CD4-positive, alpha-beta memory T cell (primary cell): ENCODE data around the gene GARNL3. TPM values are rescaled to one million over a fixed set of nuclear protein-coding genes. Genes with fewer than 3 reads are reported as not detected.
A peak's percentile ranks its signal among the peaks of the same experiment; 100 is the strongest.

Source experiments
- CTCF ChIA-PET: fragments of 350-600 bp; sonication (Branson Sonifier 250); formaldehyde crosslinking; loops from one replicate; lab custom pipeline; 2021; ENCODE audit warnings: inconsistent platforms; ENCODE audit not compliant: partially characterized antibody; lab: Charles Lee
- POLR2A ChIA-PET: fragments of 350-600 bp; sonication (Branson Sonifier 250); formaldehyde crosslinking; loops from one replicate; lab custom pipeline; 2021; ENCODE audit not compliant: partially characterized antibody; lab: Charles Lee
- DNase-seq, 5 donors: peaks; one replicate each; pipeline versions ENCODE4 v3.0.0 to v3.0.0-alpha.2; 2020 to 2022; ENCODE audit warnings: mixed read lengths in 1 of 5
- H3K27ac ChIP-seq: one replicate; pipeline ENCODE4 v1.7.0; 2013; ENCODE audit warnings: low read depth, low read length
- H3K27me3 ChIP-seq: 2 replicates; pipeline ENCODE4 v1.7.0; 2013; ENCODE audit warnings: mild to moderate bottlenecking, low read length, moderate library complexity; ENCODE audit not compliant: insufficient read depth
- H3K36me3 ChIP-seq: 2 replicates; pipeline ENCODE4 v1.7.0; 2013; ENCODE audit warnings: mild to moderate bottlenecking, low read length, moderate library complexity; ENCODE audit not compliant: insufficient read depth
- H3K4me1 ChIP-seq: 2 replicates; pipeline ENCODE4 v1.7.0; 2013; ENCODE audit warnings: mild to moderate bottlenecking, low read length, moderate library complexity; ENCODE audit not compliant: insufficient read depth
- H3K4me3 ChIP-seq, 2 donors: one replicate each; pipeline ENCODE4 v1.7.0; 2013; ENCODE audit warnings: low read length in 2 of 2, mild to moderate bottlenecking in 1 of 2
- H3K9me3 ChIP-seq, 2 donors: one replicate each; pipeline ENCODE4 v1.7.0; 2013; ENCODE audit warnings: low read length in 2 of 2, control low read depth in 1 of 2; ENCODE audit not compliant: control insufficient read depth in 1 of 2
- H3K27ac Mint-ChIP-seq, 7 donors: one replicate each; pipeline ENCODE4 v1.8.0; 2020 to 2021; ENCODE audit warnings: mixed read lengths in 7 of 7, mild to moderate bottlenecking in 6 of 7, inconsistent platforms in 3 of 7, moderate library complexity in 3 of 7
- H3K27me3 Mint-ChIP-seq, 2 donors: one replicate each; pipeline ENCODE4 v1.8.0; 2020 to 2021; ENCODE audit warnings: mixed read lengths in 2 of 2
- H3K36me3 Mint-ChIP-seq, 2 donors: one replicate each; pipeline ENCODE4 v1.8.0; 2020 to 2021; ENCODE audit warnings: mixed read lengths in 2 of 2, inconsistent platforms in 1 of 2, mild to moderate bottlenecking in 1 of 2
- H3K4me1 Mint-ChIP-seq, 4 donors: one replicate each; pipeline ENCODE4 v1.8.0; 2020 to 2021; ENCODE audit warnings: mixed read lengths in 4 of 4, mild to moderate bottlenecking in 1 of 4
- H3K4me3 Mint-ChIP-seq, 8 donors: one replicate each; pipeline ENCODE4 v1.8.0; 2020 to 2021; ENCODE audit warnings: mixed read lengths in 8 of 8, mild to moderate bottlenecking in 7 of 8, moderate library complexity in 6 of 8, inconsistent platforms in 3 of 8
- H3K9me3 Mint-ChIP-seq, 8 donors: one replicate each; pipeline ENCODE4 v1.8.0; 2020 to 2021; ENCODE audit warnings: mixed read lengths in 8 of 8, mild to moderate bottlenecking in 5 of 8, inconsistent platforms in 3 of 8, moderate library complexity in 1 of 8
- intact Hi-C: fragments of 100-400 bp; cut with micrococcal nuclease; formaldehyde crosslinking; loops from one replicate; pipeline ENCODE4 v1.15.1; 2023
- polyA plus RNA-seq, 2 donors: library from polyadenylated mRNA; unstranded; fragments of 300-500 nt; fragmentation: Illumina TruSeq; gene quantifications; one replicate each; pipeline ENCODE4 v1.2.3, GENCODE V29; 2021
- total RNA-seq, 2 experiments: library from RNA; stranded (reverse); gene quantifications; one replicate each; pipeline ENCODE4 v1.2.3, GENCODE V29; 2021

GARNL3 gene
- total and polyA plus RNA-seq, 4 experiments from 2014 or later = 0.41 to 6.6 (median 5.9) TPM; not detected in 1

DNA sequence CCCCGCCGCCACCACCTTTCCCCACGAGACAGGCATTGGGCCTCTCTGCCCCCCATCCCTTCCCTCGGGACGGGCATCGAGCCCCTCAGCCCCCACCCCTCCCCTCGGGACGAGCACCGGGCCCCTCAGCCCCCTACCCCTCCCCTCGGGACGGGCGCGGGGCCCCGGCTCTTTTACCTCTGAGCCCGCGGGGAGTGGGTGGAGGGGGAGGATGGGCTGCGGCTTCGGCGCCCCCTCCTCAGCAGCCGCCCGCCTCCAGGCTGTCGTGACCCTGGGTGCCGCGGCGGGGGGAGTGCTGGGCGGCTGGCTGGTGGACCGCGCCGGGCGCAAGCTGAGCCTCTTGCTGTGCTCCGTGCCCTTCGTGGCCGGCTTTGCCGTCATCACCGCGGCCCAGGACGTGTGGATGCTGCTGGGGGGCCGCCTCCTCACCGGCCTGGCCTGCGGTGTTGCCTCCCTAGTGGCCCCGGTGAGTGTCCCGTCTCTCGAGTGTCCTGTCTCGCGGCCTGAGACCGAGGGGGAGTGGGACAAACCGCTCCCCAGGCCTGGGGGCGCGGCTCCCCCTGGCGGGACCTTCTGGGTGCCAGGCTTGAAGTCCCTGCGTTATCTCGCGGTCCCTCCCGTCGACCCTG lies 133.2 kb downstream of the GARNL3 start:
- Histone ChIP-seq H3K36me3 (no peaks in the 10 kb centered on the region), H3K4me1 (peaks cover 19% of the 10 kb centered on the region), H3K27me3 (peaks cover 42% of the 10 kb centered on the region), H3K27ac (no peak overlapping the region), H3K4me3 (peak overlapping the region in 1 of 2 donors; percentile 45), H3K9me3 (no peaks in the 10 kb centered on the region)
- H3K27ac Mint-ChIP-seq = peak overlapping the region in 2 of 7 donors; percentile 13 to 64
- ChIA-PET CTCF (interaction anchor here (0.9 to 1.8 kb wide), 6 partner anchors 10 to 183 kb away, joined by 3 to 7 read pairs (median 6); no protein-coding TSS in a partner anchor), POLR2A (interaction anchor here (1.4 to 1.7 kb wide), 5 partner anchors 9 to 337 kb away, joined by 5 to 19 read pairs (median 10); partner anchors contain the start of genes LRSAM1, RPL12, TOR2A and ZNF79)
- intact Hi-C loops = loop anchor here (1.0 to 2.0 kb wide), 4 partner anchors 27 to 183 kb away; partner anchors contain the start of genes LRSAM1, RPL12 and ZNF79
- H3K27me3 Mint-ChIP-seq = peaks cover 38 to 41% of the 10 kb centered on the region in 2 donors
- peaks cover 5 to 23% (median 12%) of the 10 kb centered on the region in 4 donors for H3K4me1 Mint-ChIP-seq
- DNase-seq = peak in 2 of 5 donors; percentile 11 to 26
- H3K9me3 Mint-ChIP-seq = no peaks in the 10 kb centered on the region
- peak overlapping the region; percentile 42 to 87 (median 66) for H3K4me3 Mint-ChIP-seq
- no peaks in the 10 kb centered on the region for H3K36me3 Mint-ChIP-seq

GRCh38 chr9:127398275-127398647 lies 133.7 kb downstream of the GARNL3 start:
- CTCF ChIA-PET = interaction anchor here (0.9 to 1.4 kb wide), 2 partner anchors 12 to 412 kb away, joined by 3 read pairs; no protein-coding TSS in a partner anchor
- intact Hi-C loops = no loop called here
- peak overlapping the region in 1 of 2 donors; percentile 45 for H3K4me3 ChIP-seq
- peaks cover 37% of the 10 kb centered on the region for H3K27me3 ChIP-seq
- Mint-ChIP-seq H3K27ac (peak overlapping the region in 2 of 7 donors; percentile 13 to 64), H3K9me3 (no peaks in the 10 kb centered on the region), H3K4me3 (peak overlapping the region; percentile 42 to 87 (median 66)), H3K4me1 (peaks cover 5 to 23% (median 12%) of the 10 kb centered on the region in 4 donors), H3K27me3 (peaks cover 33 to 39% of the 10 kb centered on the region in 2 donors), H3K36me3 (no peaks in the 10 kb centered on the region)
- H3K9me3 ChIP-seq = no peaks in the 10 kb centered on the region
- DNase-seq = no peak
- peaks cover 19% of the 10 kb centered on the region for H3K4me1 ChIP-seq
- no peaks in the 10 kb centered on the region for H3K36me3 ChIP-seq
- POLR2A ChIA-PET = interaction anchor here (1.7 kb wide), 1 partner anchor 10 kb away, joined by 6 read pairs; no protein-coding TSS in a partner anchor
- no peak overlapping the region for H3K27ac ChIP-seq

- no peaks in the 10 kb centered on the region for H3K36me3 Mint-ChIP-seq
- H3K9me3 ChIP-seq = no peaks in the 10 kb centered on the region
- H3K4me3 Mint-ChIP-seq = peak overlapping the region in 6 of 8 donors; percentile 23 to 87 (median 69)
- H3K36me3 ChIP-seq = no peaks in the 10 kb centered on the region
- H3K27ac Mint-ChIP-seq = peak overlapping the region in 1 of 7 donors; percentile 64
- H3K4me3 ChIP-seq = no peak overlapping the region
- peaks cover 5 to 23% (median 12%) of the 10 kb centered on the region in 4 donors for H3K4me1 Mint-ChIP-seq
- H3K4me1 ChIP-seq = peaks cover 19% of the 10 kb centered on the region
- ChIA-PET POLR2A (interaction anchor here (1.7 kb wide), 1 partner anchor 10 kb away, joined by 6 read pairs; no protein-coding TSS in a partner anchor), CTCF (interaction anchor here (0.8 to 1.4 kb wide), 4 partner anchors 13 to 457 kb away, joined by 3 read pairs; no protein-coding TSS in a partner anchor)
- peaks cover 30 to 35% of the 10 kb centered on the region in 2 donors for H3K27me3 Mint-ChIP-seq
- intact Hi-C loops = no loop called here
- no peak for DNase-seq
- no peak overlapping the region for H3K27ac ChIP-seq
- no peaks in the 10 kb centered on the region for H3K9me3 Mint-ChIP-seq
- peaks cover 32% of the 10 kb centered on the region for H3K27me3 ChIP-seq
These were observed 134.3 kb downstream of the GARNL3 start for GRCh38 chr9:127398715-127399400.

DNA sequence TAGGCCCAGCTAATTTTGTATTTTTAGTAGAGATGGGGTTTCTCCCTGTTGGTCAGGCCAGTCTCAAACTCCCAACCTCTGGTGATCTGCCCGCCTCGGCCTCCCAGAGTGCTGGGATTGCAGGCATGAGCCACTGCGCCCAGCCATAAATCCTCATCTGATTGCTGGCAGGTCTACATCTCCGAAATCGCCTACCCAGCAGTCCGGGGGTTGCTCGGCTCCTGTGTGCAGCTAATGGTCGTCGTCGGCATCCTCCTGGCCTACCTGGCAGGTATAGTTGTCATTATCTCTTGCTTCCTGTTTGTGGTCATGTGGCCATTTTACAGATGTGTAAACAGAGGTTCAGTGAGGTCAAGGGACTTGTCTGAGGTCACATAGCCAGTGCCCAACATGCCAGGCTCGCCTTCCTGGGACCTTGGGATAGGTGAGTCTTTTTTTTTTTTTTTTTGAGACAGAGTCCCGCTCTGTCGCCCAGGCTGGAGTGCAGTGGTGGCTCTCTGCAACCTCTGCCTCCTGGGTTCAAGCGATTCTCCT lies 135.2 kb downstream of the GARNL3 start:
- DNase-seq = no peak
- Histone ChIP-seq H3K4me1 (peaks cover 19% of the 10 kb centered on the region), H3K27me3 (peaks cover 28% of the 10 kb centered on the region), H3K9me3 (no peaks in the 10 kb centered on the region), H3K4me3 (no peak overlapping the region), H3K36me3 (no peaks in the 10 kb centered on the region), H3K27ac (no peak overlapping the region)
- Mint-ChIP-seq H3K4me3 (peak overlapping the region in 1 of 8 donors; percentile 18), H3K27me3 (peaks cover 28 to 33% of the 10 kb centered on the region in 2 donors), H3K9me3 (no peaks in the 10 kb centered on the region), H3K36me3 (no peaks in the 10 kb centered on the region), H3K27ac (no peak overlapping the region), H3K4me1 (peaks cover 5 to 23% (median 12%) of the 10 kb centered on the region in 4 donors)
- intact Hi-C loops = no loop called here
- CTCF ChIA-PET = interaction anchor here (0.8 to 1.8 kb wide), 4 partner anchors 56 to 458 kb away, joined by 3 to 5 read pairs (median 3); no protein-coding TSS in a partner anchor
- POLR2A ChIA-PET = interaction anchor here (1.7 kb wide), 1 partner anchor 11 kb away, joined by 6 read pairs; no protein-coding TSS in a partner anchor

DNA sequence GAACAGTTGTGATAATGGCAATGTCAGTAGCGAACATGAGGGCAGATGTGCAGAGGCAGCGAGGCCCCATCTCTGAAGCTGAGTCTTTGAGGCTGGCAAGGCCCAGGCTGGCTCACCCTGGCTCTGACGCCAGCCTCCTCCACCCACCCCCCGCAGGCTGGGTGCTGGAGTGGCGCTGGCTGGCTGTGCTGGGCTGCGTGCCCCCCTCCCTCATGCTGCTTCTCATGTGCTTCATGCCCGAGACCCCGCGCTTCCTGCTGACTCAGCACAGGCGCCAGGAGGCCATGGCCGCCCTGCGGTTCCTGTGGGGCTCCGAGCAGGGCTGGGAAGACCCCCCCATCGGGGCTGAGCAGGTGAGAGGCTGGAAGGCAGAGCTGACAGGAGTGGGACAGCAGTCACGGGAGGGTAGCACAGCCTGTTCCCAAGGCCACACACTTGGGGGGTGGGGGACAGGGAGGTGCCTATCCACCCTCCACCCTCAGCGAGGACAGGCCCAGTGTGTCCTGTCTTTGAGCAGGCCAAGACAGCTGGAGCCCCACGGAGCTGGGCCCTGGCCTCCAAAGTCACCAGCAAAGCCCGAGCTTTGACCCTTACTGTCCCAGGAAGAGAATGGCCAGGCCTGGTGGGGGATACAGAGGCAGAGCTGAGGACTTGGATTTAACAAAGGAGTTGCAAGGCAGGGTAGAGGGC lies 138.0 kb downstream of the GARNL3 start:
- no peaks in the 10 kb centered on the region for H3K9me3 ChIP-seq
- no peaks in the 10 kb centered on the region for H3K9me3 Mint-ChIP-seq
- H3K4me3 ChIP-seq = no peak overlapping the region
- H3K27ac Mint-ChIP-seq = no peak overlapping the region
- H3K27ac ChIP-seq = no peak overlapping the region
- H3K36me3 ChIP-seq = no peaks in the 10 kb centered on the region
- no peak overlapping the region for H3K4me3 Mint-ChIP-seq
- peaks cover 14% of the 10 kb centered on the region for H3K27me3 ChIP-seq
- ChIA-PET POLR2A (no interaction called here), CTCF (no interaction called here)
- H3K27me3 Mint-ChIP-seq = peaks cover 18 to 25% of the 10 kb centered on the region in 2 donors
- no peak for DNase-seq
- intact Hi-C loops = no loop called here
- peaks cover 8% of the 10 kb centered on the region for H3K4me1 ChIP-seq
- H3K36me3 Mint-ChIP-seq = no peaks in the 10 kb centered on the region
- peaks cover 2 to 9% (median 6%) of the 10 kb centered on the region in 4 donors for H3K4me1 Mint-ChIP-seq

DNA sequence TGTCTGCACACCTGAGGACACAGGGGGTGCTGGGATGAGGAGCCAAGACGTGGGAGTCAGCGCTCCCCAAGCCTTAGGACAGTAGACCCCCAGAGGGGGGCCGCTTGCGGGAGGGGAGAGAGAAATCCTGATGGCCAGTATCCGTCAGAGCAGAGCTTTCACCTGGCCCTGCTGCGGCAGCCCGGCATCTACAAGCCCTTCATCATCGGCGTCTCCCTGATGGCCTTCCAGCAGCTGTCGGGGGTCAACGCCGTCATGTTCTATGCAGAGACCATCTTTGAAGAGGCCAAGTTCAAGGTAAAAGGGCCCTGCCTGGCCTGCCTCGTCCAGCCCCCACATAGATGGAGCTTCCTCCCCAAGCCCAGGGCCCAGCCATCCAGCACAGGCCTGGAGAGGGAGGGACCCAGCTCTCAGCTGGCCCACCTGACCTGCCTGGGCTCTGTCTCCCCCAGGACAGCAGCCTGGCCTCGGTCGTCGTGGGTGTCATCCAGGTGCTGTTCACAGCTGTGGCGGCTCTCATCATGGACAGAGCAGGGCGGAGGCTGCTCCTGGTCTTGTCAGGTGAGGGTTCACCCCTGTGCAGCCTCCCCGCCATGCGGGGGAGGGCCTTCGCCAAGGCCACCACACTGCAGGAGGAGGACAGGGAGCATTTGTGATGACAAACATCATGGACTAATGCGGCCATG lies 139.1 kb downstream of the GARNL3 start:
- H3K36me3 Mint-ChIP-seq = no peaks in the 10 kb centered on the region
- H3K4me3 Mint-ChIP-seq = no peak overlapping the region
- DNase-seq = no peak
- H3K27me3 Mint-ChIP-seq = peaks cover 16 to 23% of the 10 kb centered on the region in 2 donors
- no peak overlapping the region for H3K27ac Mint-ChIP-seq
- Histone ChIP-seq H3K27me3 (peaks cover 6% of the 10 kb centered on the region), H3K4me1 (no peaks in the 10 kb centered on the region), H3K4me3 (no peak overlapping the region), H3K27ac (no peak overlapping the region), H3K9me3 (no peaks in the 10 kb centered on the region), H3K36me3 (no peaks in the 10 kb centered on the region)
- intact Hi-C loops = no loop called here
- ChIA-PET POLR2A (no interaction called here), CTCF (no interaction called here)
- H3K9me3 Mint-ChIP-seq = no peaks in the 10 kb centered on the region
- H3K4me1 Mint-ChIP-seq = peaks cover 0 to under 1% (median under 1%) of the 10 kb centered on the region in 4 donors
